Activated CD8-positive, alpha-beta memory T cell treated with anti-CD3 and anti-CD28 coated beads, Interleukin-2, amount 50 U/mL, for 1 hour (primary cell): ENCODE data around the gene ZNF746.
A peak's percentile ranks its signal among the peaks of the same experiment; 100 is the strongest.
"Not testable (repeated sequence)": the region's sequence is repeated elsewhere in the genome, so short reads cannot be mapped to it uniquely, and the experiment has no call there.

Experiments
- DNase-seq: peaks from one replicate; pipeline ENCODE4 v3.0.0-alpha.2; 2020; ENCODE audit errors: extremely low read depth

ZNF746 gene

DNA sequence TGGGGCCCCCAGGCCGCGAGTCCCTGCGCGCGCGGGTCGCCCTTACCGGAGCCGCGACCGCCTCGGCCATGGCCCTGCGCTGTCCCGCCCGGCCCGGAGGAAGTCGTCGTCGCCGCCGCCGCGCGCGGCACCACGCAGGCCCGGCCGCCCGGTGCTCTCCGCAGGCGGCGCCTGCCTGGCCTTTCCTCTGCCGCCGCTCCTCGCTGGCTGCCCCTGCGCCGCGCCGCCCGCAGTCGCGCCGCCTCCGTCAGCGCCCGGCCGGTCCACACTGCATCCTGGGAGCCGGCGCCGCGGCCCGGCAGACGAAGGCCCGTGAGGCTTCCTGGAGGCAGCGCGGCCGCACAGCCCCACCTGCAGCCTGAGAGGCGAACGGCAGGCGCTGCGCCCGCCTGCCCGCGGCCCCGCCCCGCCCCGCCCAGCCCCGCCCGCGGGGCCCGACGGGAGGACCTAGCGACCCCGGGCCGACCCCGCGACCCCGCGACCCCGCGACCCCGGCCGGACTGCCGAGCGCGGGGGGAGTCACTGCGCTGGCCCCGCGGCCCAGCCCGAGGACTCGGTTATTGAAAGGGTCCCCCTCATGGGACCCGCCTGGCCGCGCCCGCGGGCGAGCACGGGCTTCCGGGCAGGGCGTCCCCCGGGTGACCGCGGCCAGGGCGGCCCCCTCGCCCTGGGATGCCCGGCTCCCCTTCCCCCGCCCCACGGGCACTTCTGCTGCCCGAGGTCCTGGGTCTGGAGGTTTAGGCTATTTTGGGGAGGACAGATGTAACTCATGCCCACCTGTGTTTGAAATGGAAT lies at the start of gene ZNF746:
Gene ZNF746 (minus strand): TSS at position 343 of the 795 bp plus-strand sequence. CDS start 273 bp downstream, at position 70.
- DNase-seq = peak; percentile 34

DNA sequence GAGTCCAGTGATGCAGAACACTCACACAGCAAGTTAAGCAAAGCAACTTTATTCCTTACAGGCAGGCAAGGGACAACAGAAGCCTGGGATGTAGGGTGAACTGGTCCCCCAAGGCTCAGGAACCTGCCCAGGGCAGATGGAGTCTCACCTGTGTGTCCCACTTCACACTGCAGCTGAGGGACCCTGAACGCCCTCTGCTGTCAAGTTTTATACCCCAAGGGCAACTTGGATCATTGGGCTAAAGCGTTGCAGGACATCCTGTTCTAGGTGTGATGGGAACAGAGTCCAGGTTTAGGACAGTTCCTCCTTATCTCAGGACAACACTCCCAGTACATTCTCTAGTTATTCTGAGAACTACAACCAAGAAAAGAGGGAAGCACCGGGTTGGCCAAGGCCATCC lies 49.5 kb upstream of the ZNF746 start:
- no peak for DNase-seq

DNA sequence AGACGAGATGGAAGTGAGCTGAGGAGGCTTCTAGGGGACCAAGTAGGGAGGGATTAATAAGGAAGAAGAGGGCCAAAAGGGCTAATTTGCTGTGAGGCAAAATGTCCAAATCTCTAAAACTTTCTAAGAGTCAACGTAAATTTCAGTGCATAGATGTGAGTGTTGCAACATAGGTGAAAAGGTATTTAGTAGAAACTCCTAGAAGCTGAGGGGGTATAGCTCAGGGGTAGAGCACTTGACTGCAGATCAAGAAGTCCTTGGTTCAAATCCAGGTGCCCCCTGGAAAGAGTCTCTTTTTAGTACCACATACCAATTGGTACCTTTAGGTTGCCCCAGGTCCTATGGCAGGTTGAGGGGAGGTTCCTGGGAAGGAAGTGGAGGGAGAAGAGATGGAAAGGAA lies 48.7 kb upstream of the ZNF746 start:
- DNase-seq = no peak

DNA sequence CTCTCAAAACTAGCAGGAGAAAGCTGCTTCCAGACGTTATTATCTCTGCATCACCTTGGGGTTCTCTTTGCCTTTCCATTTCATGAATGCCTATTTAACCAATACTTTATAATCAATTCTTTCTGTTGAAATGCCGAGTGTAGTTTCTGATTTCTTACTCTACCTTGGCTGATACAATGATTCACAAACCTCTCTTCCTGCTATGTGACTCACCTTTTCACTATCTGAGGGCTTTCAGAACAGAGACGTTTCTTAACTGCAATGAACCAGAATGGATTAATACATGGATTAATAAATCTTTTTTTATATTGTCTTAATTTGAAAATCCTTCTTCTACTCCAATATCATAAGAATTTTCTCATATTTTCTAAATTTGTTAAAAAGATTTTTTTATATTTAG lies 46.4 kb upstream of the ZNF746 start:
- no peak for DNase-seq

DNA sequence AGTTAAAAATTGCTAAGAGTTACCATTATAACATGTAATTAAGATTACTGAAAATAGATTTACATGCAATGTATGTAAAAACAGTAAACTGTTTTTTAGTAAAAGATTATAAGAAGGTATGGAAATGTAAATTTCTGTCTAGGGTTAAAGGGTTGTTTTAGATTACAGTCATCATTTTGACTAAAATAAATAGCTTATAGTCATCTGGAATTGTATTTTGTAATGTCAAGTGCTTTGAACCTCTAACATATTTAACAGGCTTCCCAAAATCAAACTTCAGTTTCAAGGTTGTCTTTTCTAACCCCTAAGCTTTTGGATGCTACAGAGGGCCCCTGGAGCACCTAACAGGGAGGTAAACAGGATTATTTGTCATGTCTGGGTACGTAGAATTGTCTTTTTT lies 35.0 kb upstream of the ZNF746 start:
- no peak for DNase-seq

DNA sequence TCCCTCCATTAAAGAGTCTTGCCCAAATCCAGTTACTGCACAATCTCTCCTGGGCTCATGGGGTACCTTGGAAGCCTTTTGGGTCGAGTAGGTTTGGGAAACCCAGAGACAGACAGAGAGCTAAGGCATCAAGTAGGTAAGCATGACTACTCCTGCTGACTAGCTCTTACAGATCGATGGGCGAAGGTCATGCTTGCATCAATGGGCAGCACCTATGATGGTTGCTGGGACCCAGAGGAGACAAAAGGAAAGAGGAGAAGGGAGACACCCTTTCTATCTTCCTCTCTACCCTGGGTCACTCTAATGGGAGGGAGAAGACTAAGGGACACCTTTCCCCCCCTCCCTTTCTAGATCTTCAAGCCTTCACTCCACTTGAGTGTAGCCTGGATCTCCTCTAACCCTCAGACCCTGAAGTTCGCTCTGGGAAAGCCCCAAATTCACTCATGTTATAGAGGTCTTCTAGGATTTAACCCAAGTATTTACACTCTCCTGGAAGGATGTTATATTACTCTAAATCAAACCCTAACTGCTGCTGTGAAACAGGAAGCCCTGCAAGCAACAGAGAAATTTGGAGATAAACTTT lies 31.6 kb upstream of the ZNF746 start:
- no peak for DNase-seq

DNA sequence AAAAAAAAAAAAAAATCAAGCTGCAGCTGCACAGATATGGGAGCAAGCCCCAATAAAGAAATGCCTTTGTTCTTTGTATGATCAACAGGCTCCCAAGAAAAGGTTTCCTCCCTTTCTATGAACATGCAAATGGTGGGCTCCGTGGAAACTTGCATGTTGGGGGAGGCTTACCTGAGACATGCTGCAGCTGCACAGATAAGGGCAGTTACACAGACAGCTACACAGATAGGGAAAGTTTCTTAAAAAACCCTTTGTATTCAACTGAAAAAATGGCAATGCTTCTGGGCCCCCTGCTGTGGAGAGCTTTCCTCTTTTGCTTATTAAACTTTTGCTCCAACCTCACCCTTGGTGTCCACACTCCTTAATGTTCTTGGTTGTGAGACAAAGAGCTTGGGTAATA lies 29.8 kb upstream of the ZNF746 start:
- no peak for DNase-seq

DNA sequence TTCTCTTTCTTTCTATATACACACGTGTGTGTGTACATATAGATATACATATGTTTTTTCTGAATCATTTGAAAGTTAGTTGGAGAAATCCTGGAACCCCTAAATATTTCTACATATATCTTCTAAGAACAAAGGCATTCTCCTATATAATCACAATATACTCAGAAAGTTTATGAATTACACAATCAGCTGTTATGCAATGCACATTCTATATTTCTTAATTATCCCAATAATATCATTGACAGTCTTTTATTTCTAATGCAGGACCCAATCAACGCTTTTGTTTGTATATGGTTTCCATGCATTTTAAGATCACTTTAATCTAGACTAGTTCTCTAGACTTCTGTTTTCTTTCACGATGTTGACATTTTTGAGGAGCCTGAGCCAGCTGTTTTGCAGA lies 27.7 kb upstream of the ZNF746 start:
- no peak for DNase-seq

DNA sequence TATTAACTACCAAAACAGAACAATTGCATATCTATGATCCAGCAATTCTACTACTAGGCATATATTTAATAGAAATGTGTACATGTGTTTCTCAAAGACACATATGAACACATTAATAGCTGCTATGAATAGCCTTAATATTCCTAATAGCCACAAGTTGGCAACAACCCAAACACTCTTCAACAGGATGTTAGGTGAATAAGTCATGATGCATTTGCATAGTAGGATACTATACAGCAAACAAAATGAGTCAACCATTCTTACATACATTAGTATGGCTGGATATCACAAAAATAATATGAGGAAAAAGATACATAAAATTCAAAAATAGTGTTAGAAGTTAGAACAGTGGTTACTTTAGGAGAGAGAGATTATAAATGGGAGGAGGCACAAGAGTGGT lies 26.8 kb upstream of the ZNF746 start:
- no peak for DNase-seq

DNA sequence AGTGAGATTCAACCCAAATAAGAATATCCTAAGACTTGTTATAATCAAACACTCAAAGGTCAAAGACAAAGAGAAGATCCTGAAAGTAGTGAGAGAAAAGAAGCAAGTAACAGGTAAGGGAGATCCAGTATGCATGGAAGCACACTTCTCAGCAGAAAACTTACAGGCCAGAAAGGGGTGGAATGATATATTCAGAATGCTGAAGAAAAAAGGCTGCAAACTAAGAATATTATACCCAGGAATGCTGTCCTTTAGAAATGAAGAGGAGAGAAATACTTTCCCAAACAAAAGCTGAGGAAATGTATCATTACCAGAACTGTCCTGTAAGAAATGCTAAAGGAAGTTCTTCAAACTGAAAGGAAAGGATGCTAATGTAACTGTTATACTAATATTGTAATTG lies 12.6 kb upstream of the ZNF746 start:
- no peak for DNase-seq

DNA sequence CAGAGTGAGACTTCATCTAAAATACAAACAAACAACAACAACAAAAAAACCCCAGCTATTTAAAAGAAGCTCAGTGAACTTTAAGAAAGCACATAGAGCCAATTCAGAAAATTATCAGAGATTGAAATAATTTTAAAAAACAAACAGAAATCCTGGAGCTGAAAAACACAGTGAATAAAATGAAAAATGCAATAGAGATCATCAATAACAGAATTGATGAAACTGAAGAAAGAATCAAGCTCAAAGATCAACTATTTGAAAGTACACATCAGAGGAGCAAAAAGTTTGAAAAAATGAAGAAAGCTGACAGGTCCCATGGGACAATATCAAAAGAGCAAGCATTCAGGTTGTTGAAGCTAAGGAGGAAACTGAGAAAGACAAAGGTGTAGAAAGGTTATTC lies 12.2 kb upstream of the ZNF746 start:
- DNase-seq = no peak

DNA sequence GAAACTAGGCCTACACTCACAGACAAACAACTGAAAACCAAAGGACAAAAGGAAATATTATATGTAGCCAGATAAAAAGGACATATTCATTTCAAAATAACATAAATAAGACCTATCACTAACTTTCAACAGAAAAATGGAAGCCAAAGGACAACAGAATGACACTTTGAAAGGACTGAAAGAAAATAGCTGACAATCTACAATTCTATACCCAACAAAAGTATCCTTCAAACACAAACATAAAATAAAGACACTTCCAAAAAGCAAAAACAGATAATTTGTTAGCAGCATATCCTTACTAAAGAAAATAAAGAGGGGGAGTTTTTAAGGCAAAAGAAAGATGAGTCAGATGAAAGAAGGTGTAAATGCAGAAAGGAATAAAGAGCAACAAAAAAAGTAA lies 7.9 kb upstream of the ZNF746 start:
- no peak for DNase-seq

DNA sequence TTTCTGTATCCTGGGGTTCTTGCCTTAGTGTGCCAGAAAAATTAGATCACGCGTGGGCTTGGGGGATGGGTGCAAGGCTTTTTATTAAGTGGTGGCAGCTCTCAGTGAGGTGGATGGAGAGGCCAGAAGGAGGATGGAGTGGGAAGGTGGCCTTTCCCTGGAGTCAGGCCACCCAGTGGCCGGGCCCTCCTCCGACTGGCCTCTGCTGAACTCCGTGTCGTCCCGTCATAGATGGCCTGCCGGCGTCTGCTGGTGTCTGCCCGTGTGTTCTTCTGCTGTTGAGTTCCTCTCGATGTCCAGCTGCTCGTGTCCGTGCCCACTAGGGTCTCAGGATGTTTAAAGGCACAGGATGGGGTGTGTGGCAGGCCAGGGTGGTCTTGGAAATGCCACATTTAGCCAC lies 4.0 kb upstream of the ZNF746 start:
- no peak for DNase-seq

DNA sequence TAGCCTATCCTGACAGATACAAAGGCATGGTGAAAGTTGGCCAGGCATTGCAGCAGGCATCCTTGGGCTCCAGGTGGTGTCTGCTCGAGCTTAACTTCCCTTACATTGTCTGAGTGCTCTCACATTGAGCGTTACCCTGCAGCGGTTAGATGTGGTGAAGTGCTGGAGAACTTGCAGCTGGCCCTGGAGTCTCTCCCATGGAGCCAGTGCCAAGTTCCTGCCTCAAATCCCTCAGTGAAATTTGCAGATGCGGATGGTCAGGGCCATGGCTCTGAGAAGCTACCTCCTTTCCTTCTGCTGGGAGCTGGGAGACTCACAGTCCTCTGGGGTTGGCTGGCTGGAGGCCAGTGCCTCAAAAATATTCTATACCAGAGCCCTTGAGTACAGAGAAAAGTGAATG lies 3.3 kb upstream of the ZNF746 start:
- no peak for DNase-seq

DNA sequence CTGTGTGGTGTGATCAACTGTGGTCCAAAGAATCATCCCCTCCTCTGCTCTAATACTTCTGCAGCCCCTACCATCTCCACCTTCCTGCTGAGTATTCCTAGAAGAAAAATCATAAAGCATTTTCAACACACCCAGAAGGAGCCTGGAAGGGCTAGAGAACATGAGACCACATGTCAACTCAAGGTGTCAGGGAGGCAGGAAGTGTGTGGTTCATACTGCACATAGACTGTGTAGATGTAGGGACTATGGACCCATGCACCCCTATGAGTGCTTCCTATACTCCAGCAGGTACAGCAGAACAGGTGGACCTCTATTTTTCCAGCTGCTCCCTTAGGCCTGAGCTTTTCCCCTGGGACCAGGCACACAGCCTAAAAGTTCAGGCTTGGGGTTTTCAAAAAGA lies 2.6 kb upstream of the ZNF746 start:
- no peak for DNase-seq

DNA sequence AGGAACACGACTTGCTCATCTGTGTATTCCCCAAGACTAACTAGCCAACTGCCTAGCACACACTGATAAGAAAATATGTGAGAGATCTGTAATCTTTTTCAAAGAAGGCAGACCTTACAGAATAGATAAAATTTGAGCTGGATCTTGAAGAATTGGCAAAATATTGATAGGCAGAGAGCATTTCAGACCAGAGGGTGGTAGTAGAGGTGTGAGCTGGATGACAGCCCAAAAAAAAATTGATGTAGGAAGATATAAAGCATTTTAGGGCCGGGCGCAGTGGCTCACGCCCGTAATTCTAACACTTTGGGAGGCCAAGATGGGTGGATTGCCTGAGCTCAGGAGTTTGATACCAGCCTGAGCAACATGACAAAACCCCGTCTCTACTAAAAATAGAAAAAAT lies 1.2 kb upstream of the ZNF746 start:
- DNase-seq = no peak

DNA sequence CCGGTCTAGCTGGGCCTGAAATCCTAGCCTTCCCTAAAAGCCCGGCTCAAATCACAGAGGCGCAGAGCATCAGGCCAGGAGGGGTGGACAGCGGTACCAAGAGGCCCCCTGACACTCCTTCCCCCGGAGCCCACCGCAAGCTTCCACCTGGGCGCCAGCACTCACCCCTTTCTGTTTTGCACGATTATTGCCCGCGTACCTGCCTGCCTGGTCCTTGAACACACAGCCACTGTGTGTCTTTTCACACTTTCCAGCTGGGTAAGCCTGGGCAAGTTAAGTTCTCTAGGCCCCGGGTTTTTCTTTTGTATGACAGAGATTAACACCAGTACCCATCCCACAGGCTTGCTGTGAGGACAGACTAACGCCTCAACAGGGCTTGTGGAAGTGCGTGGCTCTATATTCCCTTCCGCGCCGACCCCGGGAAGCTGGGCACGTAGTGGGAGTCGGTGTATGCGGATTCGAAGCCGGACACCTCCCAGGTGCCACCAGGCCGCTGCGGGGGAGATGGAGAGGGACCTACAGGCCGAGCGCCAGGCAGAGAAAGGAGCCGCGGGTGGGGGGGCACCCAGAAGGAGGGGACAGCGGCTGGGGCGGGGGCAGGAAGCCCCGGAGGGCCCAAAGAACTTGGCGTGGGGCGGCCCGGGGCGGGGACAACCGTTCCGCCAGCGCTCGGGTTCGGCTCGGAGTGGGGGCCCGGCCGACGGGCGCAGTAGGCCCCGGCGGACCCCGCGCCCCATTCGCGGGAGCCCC lies 792 bp downstream of the ZNF746 start:
- no peak for DNase-seq

DNA sequence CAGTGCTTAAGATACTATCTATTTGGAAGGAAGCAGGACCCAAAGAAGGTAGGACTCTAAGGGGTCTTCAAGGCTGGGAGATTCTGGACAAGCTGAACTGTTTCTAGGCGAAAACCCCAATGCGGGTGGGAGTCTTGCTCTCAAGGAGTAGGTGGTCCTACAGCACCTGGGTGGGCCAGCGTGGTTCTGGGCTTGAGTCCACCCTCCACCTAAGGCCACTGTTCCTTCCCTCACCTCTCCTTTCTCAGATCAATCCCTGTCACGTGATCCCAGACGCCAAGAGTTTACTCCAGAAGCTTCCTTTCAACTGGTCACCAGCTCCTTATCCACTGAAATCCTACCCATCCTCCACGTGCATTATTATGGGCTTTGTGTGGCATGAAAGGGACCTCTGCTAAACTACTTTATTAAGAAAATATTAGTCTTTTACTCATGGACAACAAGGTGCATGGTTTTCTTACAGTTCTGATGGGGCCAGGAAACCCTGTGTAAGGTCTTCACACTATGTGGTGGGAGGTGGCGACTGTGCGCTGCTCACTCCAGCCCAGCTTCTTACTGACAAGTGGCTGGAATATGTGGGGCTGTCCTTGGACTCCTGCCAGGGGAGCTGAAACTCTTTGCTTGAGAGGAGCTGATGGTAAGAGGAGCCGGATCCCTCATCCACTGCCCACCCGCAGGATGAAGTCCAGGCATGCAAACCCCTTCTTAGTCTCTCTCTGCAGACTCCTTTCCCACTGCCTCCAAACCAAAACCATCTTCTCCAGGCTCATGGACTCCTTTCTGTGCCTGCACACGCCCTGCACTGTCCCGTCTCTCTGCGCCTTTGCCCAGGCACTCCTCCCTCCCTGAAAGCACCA lies 1.6 kb downstream of the ZNF746 start:
- no peak for DNase-seq

DNA sequence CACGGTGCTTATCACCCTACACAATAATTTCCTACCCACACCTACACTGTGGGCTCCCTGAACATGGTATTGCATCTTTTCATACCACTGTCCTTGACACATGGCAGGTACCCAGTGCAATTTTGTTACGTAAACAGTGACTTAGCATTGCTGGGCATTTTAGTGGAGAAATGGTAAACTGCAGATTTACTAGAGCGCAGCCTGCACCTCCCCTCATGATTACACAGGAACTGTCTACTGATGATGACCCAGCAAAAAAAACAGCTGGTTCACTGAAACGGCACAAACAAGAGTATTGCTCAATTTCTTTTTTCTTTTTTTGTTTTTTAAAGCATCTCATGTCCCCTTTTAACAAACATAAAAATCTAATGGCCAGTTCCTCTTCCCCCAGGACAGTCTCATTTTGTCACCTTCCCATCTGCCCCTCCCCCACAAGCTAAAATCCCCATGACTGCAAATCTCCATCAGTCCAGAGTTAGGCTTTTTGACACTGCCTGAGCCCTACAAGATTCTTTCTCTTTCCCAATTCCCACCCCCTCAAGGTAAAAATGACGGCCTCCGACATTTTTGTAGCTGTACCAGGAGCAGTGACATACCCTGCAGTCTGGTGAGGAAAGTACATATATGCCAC lies 2.8 kb downstream of the ZNF746 start:
- DNase-seq = no peak

DNA sequence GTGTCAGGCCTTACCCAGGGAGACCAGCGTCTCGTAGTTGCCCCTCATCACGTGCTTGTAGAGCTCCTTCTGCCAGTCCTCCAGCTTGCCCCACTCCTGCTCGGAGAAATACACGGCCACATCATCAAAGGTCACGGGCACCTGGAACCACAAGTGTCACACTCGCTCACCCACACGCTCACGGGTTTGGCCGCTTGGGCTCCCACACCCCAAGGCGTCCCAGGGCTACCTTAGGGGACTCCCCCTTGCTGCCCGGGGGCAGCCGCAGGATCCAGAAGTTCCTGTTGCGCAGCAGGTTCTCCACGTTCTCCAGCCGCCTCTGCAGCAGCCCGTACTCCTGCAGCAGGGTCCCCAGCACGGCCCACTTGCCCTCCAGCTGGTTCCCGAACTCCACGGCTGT lies 3.6 kb downstream of the ZNF746 start:
- DNase-seq = not testable (repeated sequence)

DNA sequence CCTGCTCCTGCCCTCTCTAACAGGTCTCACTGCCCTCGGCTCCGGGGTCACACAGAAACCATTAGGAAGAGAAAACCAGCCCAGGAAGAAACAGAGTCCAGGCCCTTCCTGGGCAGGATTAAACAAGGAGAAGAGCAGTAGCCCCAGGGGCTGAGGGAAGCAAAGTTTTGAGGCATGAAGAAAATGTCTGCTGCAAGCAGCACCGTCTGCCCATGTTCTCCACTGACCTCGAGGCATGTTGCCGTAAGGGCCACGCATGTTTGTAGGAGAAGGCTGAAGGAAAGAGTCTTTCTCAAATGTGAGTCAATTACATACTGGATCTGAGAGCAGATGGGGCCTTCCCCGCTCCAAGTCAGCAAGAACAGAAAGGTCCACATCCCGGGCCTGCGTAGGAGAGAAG lies 4.2 kb downstream of the ZNF746 start:
- no peak for DNase-seq
